IPS-11a (cell line): ENCODE measurements around the gene C4orf51.

Experiments used
- H3K4me3 ChIP-seq: one replicate; pipeline ENCODE4 v1.5.1; 2013; ENCODE audit warnings: low read depth, low read length, control low read depth

The C4orf51 gene

GRCh38 chr4:145709336-145709735 lies 29.4 kb downstream of the C4orf51 start:
- no peak overlapping the region for H3K4me3 ChIP-seq

GRCh38 chr4:145709843-145710242 lies 29.9 kb downstream of the C4orf51 start:
- H3K4me3 ChIP-seq = no peak overlapping the region

GRCh38 chr4:145716200-145716599 lies 36.3 kb downstream of the C4orf51 start:
- no peak overlapping the region for H3K4me3 ChIP-seq

GRCh38 chr4:145716661-145717200 lies 36.8 kb downstream of the C4orf51 start:
- H3K4me3 ChIP-seq = no peak overlapping the region

- no peak overlapping the region for H3K4me3 ChIP-seq
These were observed 40.0 kb downstream of the C4orf51 start for GRCh38 chr4:145719752-145720624.

- no peak overlapping the region for H3K4me3 ChIP-seq
These were observed 40.7 kb downstream of the C4orf51 start for GRCh38 chr4:145720656-145721055.

GRCh38 chr4:145722561-145722960 lies 42.6 kb downstream of the C4orf51 start:
- H3K4me3 ChIP-seq = no peak overlapping the region

- H3K4me3 ChIP-seq = no peak overlapping the region
These were observed 43.4 kb downstream of the C4orf51 start for GRCh38 chr4:145723336-145723735.

- no peak overlapping the region for H3K4me3 ChIP-seq
These were observed 50.1 kb downstream of the C4orf51 start for GRCh38 chr4:145730026-145730425.

GRCh38 chr4:145731028-145731427 lies 51.1 kb downstream of the C4orf51 start:
- no peak overlapping the region for H3K4me3 ChIP-seq

GRCh38 chr4:145732001-145732815 lies 52.3 kb downstream of the C4orf51 start:
- no peak overlapping the region for H3K4me3 ChIP-seq

GRCh38 chr4:145732895-145733880 lies 53.2 kb downstream of the C4orf51 start:
- peak overlapping the region; percentile 35 for H3K4me3 ChIP-seq

GRCh38 chr4:145734031-145734430 lies 54.1 kb downstream of the C4orf51 start:
- no peak overlapping the region for H3K4me3 ChIP-seq

GRCh38 chr4:145734576-145735346 lies 54.8 kb downstream of the C4orf51 start:
- no peak overlapping the region for H3K4me3 ChIP-seq

GRCh38 chr4:145735347-145735675 lies 55.4 kb downstream of the C4orf51 start:
- H3K4me3 ChIP-seq = no peak overlapping the region

GRCh38 chr4:145735827-145736226 lies 55.9 kb downstream of the C4orf51 start:
- H3K4me3 ChIP-seq = no peak overlapping the region

GRCh38 chr4:145736241-145736831 lies 56.4 kb downstream of the C4orf51 start:
- H3K4me3 ChIP-seq = no peak overlapping the region

- no peak overlapping the region for H3K4me3 ChIP-seq
These were observed 59.9 kb downstream of the C4orf51 start for GRCh38 chr4:145739845-145740244.

GRCh38 chr4:145740806-145741205 lies 60.9 kb downstream of the C4orf51 start:
- no peak overlapping the region for H3K4me3 ChIP-seq
